Measurements from ENCODE around the gene RAI1.
A peak's percentile ranks its signal among the peaks of the same experiment; 100 is the strongest.
"Not testable (repeated sequence)": the region's sequence is repeated elsewhere in the genome, so short reads cannot be mapped to it uniquely, and the experiment has no call there.

Gene RAI1

DNA sequence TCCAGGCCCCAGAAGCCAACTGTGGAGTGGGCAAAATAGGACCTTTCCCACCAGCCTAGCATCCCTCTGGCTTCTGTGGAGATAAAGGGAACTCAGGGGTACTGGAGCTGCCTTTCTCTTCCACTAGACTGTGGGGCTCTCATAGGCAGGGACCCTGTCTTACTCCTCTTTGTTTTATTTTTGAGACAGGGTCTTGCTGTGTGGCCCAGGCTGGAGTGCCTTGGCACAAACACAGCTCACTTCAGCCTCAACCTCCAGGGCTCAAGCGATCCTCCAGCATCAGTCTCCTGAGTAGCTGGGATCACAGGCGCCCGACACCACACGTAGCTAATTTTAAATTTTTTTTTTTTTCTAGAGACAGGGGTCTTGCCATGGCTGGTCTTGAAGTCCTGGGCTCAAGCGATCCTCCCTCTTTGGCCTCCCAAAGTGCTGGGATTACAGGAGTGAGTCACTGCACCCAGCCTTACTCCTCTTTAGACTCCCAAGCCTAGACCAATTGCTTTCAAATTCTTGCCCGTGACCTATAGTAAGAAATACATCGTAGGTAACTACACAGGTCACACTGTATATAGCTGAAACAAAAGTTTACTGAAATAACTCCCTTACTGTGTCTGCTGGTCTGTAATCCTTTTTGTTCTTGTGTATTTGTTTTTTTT lies 2.6 kb downstream of the RAI1 start:
- Histone ChIP-seq H3K9me3 (no peaks in the 10 kb centered on the region), H3K27me3 (no peaks in the 10 kb centered on the region), H3K4me3 (peak overlapping the region; percentile 67 to 79), H3K4me1 (peaks cover 5 to 47% (median 27%) of the 10 kb centered on the region in 4 donors), H3K27ac (peak overlapping the region; percentile 82 to 95), H3K36me3 (no peaks in the 10 kb centered on the region)
- intact Hi-C loops (cut with DNase I; ENCODE audit: low total_unique reads), result loop anchor here (2.0 to 10.0 kb wide), 3 partner anchors 101 to 353 kb away; partner anchors contain the start of genes ATPAF2 and GID4
- no peak for DNase-seq
- TF ChIP-seq, protein P1, sequence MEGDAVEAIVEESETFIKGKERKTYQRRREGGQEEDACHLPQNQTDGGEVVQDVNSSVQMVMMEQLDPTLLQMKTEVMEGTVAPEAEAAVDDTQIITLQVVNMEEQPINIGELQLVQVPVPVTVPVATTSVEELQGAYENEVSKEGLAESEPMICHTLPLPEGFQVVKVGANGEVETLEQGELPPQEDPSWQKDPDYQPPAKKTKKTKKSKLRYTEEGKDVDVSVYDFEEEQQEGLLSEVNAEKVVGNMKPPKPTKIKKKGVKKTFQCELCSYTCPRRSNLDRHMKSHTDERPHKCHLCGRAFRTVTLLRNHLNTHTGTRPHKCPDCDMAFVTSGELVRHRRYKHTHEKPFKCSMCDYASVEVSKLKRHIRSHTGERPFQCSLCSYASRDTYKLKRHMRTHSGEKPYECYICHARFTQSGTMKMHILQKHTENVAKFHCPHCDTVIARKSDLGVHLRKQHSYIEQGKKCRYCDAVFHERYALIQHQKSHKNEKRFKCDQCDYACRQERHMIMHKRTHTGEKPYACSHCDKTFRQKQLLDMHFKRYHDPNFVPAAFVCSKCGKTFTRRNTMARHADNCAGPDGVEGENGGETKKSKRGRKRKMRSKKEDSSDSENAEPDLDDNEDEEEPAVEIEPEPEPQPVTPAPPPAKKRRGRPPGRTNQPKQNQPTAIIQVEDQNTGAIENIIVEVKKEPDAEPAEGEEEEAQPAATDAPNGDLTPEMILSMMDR (IDR thresholded peaks at IDR 0.05), result no peak

DNA sequence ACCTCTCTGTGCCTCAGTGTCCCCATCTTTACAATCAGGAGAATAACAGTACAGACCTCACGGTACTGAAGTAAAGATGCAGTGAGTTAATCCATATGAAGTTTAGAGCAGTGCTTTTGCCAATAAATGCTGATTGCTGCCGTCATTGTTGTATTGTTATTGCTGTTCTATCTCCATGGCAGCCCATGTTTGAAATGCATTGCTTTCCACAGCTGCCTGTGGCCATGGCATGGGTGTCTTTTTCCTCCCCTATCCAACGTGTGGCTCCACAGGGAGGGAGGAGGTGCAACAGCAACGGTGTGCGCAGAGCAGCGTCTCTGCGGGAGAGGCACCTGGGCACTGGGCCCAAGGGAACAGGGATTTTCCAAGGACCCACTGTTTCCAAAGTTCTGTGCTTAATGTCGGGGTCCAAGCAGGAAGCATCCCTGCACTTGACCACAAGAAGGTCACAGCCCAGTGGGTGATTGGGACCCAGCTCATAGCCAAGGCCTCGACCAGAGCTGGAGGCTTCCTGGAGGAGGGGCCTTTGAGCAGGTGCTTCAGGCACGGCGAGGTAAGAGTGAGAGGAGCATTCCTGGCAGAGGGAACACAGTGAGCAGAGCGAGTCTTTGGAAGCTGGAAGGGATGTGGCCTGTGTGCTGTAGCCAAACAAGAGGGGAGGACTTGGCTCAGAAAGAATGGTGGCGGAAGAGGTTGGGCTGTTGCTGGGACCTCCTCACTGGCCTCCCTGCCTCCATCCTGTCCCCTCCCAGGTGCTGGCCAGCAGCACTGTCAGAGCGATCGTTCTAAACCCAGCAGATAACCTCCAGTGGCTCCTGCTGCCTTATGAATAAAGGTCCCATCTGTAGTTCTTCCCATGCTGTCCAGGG lies 3.9 kb downstream of the RAI1 start:
- TF ChIP-seq, protein P1 (IDR thresholded peaks at IDR 0.05), result no peak
- Histone ChIP-seq H3K27me3 (no peaks in the 10 kb centered on the region), H3K9me3 (no peaks in the 10 kb centered on the region), H3K36me3 (no peaks in the 10 kb centered on the region), H3K4me1 (peaks cover 5 to 50% (median 27%) of the 10 kb centered on the region in 4 donors), H3K4me3 (no peak overlapping the region), H3K27ac (peak overlapping the region; percentile 2 to 14)
- DNase-seq, result no peak
- intact Hi-C loops (cut with DNase I; ENCODE audit: low total_unique reads), result loop anchor here (5.0 to 10.0 kb wide), 3 partner anchors 37 to 352 kb away; partner anchors contain the start of genes ATPAF2 and GID4

DNA sequence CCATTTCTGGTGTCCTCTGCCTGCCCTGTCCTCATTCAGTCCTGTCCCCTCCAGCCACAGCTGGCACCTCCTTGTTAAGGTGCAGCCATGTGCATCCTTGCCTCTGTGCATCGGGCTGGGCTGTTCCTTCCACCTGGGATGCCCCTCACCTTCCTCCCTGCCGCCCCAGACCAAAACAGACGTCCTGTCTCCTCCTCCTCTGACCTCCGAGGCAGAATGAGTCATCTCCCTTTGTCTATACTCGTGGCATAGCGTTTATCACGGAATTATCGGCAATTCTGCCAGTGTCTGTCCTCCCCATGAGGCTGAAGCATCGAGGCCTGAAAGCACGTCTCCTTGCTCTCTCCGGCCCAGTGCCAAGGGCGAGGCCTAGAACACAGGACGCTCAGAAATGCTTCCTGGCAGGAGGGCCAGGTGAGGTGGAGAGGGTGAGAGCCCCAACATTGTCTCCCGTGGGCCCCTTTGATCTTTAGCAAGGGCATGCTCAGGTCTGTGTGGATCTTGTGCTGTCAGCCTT lies 4.6 kb downstream of the RAI1 start:
- TF ChIP-seq, protein P1 (IDR thresholded peaks at IDR 0.05), result no peak
- DNase-seq, result no peak
- H3K9me3 ChIP-seq, result no peaks in the 10 kb centered on the region
- peak overlapping the region; percentile 2 to 14 for H3K27ac ChIP-seq
- H3K27me3 ChIP-seq, result no peaks in the 10 kb centered on the region
- no peaks in the 10 kb centered on the region for H3K36me3 ChIP-seq
- H3K4me3 ChIP-seq, result no peak overlapping the region
- H3K4me1 ChIP-seq, result peaks cover 5 to 53% (median 26%) of the 10 kb centered on the region in 4 donors
- intact Hi-C loops (cut with DNase I; ENCODE audit: low total_unique reads), result loop anchor here (5.0 to 10.0 kb wide), 2 partner anchors 36 to 99 kb away; no protein-coding TSS in a partner anchor

DNA sequence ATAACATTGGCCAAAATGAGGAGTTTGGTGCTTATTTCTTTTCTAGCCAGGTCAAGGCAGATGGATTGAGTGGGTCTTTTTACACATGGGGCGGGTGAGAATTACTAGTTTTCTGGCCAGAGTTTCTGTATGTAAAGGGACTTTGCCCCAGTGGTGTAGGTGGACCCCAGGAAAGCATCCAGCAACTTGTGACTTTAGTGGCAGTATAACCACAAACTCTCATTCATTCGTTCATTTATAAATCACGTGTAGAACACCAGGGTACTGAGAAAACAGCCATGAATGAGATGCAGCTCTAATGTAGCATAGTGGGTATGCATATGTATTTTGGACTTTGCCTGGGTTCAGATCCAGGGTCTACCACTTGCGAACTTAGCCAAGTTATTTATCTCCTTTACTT lies 8.1 kb downstream of the RAI1 start:
- TF ChIP-seq, protein P1 (IDR thresholded peaks at IDR 0.05), result no peak
- DNase-seq, result no peak
- H3K4me3 ChIP-seq, result no peak overlapping the region
- H3K9me3 ChIP-seq, result no peaks in the 10 kb centered on the region
- no peak overlapping the region for H3K27ac ChIP-seq
- intact Hi-C loops (cut with DNase I; ENCODE audit: low total_unique reads), result loop anchor here (5.0 to 10.0 kb wide), 2 partner anchors 33 to 95 kb away; no protein-coding TSS in a partner anchor
- no peaks in the 10 kb centered on the region for H3K27me3 ChIP-seq
- no peaks in the 10 kb centered on the region for H3K36me3 ChIP-seq
- peaks cover 8 to 73% (median 46%) of the 10 kb centered on the region in 4 donors for H3K4me1 ChIP-seq

DNA sequence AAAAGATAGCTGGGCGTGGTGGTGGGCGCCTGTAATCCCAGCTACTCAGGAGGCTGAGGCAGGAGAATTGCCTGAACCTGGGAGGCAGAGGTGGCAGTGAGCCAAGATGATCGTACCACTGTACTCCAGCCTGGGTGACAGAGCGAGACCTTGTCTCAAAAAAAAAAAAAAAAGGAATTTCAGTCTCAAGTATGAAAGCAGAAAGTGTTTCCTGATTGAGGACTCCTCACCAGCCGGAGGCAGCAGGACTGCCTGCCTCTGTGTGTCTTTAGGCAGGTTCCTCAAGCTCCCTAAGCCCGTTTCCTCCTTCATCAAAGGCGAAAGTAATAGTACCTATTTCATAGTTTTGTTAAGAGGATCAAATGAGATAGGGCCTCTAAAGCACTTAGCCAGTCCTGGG lies 9.0 kb downstream of the RAI1 start:
- intact Hi-C loops (cut with DNase I; ENCODE audit: low total_unique reads), result loop anchor here (5.0 kb wide), 1 partner anchor 1203 kb away; no protein-coding TSS in a partner anchor
- not testable (repeated sequence) for H3K36me3 ChIP-seq, H3K4me3 ChIP-seq, H3K27me3 ChIP-seq, DNase-seq, H3K9me3 ChIP-seq, H3K27ac ChIP-seq
- peaks cover 8 to 72% (median 46%) of the 10 kb centered on the region in 4 donors for H3K4me1 ChIP-seq

All from tibial artery (tissue), 4 donors.